ENCODE measurements around the gene LIN28B.

The LIN28B gene

DNA sequence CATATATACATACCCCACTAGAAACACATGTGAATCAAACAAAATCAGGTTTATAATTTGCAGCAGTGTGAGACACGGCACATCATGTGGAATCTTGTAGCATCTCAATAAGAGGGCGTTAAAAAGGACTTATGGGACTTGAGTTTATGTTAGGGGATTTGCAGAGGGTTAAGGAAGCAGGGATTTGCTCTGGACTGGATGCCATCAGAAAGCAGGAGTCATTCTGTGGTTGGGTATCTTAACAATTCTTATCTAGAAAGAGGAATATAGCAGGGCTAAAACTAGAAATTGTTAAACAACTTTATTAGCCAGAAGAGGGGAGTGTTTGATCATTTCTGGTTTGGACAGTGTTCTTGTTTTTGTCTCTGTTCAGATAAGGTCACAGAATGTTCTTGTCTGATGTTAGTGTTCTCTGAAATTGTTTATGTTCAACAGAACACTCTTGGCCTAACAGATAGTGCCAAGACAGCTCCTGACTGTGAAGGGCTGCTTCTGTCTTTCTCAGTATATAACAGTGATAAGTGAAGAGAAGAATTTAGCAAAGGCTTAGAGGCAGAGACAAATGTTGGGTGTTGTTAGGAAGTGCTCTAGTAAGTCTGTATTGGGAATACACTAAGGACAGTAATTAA lies 39.2 kb downstream of the LIN28B start:
- Histone ChIP-seq H3K27ac (ENCODE audit: extremely low read depth, low read depth, low read length) (no peak overlapping the region), H3K9me3 (ENCODE audit: control insufficient read depth, insufficient read depth, low read depth, low read length) (no peaks in the 10 kb centered on the region), H3K4me1 (ENCODE audit: control insufficient read depth, insufficient read depth, low read length) (no peaks in the 10 kb centered on the region), H3K4me3 (ENCODE audit: low read depth, low read length) (no peak overlapping the region), H3K36me3 (ENCODE audit: control insufficient read depth in 2 of 2, insufficient read depth in 1 of 2, low read length in 2 of 2) (peaks cover 3% of the 10 kb centered on the region in 2 experiments; a peak in 2 of 3 replicates)
- ChIA-PET POLR2A (no interaction called here), CTCF (interaction anchor here (0.6 to 6.2 kb wide), 6 partner anchors 13 to 1256 kb away, joined by 3 to 29 read pairs (median 3); partner anchors contain the start of gene LIN28B)
- TF ChIP-seq, protein P1, sequence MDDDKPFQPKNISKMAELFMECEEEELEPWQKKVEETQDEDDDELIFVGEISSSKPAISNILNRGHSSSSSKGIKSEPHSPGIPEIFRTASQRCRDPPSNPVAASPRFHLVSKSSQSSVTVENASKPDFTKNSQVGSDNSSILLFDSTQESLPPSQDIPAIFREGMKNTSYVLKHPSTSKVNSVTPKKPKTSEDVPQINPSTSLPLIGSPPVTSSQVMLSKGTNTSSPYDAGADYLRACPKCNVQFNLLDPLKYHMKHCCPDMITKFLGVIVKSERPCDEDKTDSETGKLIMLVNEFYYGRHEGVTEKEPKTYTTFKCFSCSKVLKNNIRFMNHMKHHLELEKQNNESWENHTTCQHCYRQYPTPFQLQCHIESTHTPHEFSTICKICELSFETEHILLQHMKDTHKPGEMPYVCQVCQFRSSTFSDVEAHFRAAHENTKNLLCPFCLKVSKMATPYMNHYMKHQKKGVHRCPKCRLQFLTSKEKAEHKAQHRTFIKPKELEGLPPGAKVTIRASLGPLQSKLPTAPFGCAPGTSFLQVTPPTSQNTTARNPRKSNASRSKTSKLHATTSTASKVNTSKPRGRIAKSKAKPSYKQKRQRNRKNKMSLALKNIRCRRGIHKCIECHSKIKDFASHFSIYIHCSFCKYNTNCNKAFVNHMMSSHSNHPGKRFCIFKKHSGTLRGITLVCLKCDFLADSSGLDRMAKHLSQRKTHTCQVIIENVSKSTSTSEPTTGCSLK (tag by site-specific recombination; IDR thresholded peaks at IDR 0.05), result no peak
- TF ChIP-seq MZF1 (tag by site-specific recombination; IDR thresholded peaks at IDR 0.05; ENCODE audit: borderline replicate concordance) (peak; percentile 76), ZNF555 (tag by site-specific recombination; conservative IDR thresholded peaks at IDR 0.05) (no peak), ZBTB8A (tag by site-specific recombination; IDR thresholded peaks at IDR 0.05) (no peak), REPIN1 (tag by site-specific recombination; IDR thresholded peaks at IDR 0.05; ENCODE audit: low read depth) (no peak), ZNF155 (tag by site-specific recombination; IDR thresholded peaks at IDR 0.05) (no peak), ZNF654 (tag by site-specific recombination; IDR thresholded peaks at IDR 0.05; ENCODE audit: low read depth) (peak; percentile 42), ZNF629 (tag by site-specific recombination; IDR thresholded peaks at IDR 0.05) (no peak)
- TF ChIP-seq, protein P2, sequence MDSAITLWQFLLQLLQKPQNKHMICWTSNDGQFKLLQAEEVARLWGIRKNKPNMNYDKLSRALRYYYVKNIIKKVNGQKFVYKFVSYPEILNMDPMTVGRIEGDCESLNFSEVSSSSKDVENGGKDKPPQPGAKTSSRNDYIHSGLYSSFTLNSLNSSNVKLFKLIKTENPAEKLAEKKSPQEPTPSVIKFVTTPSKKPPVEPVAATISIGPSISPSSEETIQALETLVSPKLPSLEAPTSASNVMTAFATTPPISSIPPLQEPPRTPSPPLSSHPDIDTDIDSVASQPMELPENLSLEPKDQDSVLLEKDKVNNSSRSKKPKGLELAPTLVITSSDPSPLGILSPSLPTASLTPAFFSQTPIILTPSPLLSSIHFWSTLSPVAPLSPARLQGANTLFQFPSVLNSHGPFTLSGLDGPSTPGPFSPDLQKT (IDR thresholded peaks at IDR 0.05; ENCODE audit: borderline replicate concordance, low read depth, low read length), result no peak
- TF ChIP-seq, protein P3, sequence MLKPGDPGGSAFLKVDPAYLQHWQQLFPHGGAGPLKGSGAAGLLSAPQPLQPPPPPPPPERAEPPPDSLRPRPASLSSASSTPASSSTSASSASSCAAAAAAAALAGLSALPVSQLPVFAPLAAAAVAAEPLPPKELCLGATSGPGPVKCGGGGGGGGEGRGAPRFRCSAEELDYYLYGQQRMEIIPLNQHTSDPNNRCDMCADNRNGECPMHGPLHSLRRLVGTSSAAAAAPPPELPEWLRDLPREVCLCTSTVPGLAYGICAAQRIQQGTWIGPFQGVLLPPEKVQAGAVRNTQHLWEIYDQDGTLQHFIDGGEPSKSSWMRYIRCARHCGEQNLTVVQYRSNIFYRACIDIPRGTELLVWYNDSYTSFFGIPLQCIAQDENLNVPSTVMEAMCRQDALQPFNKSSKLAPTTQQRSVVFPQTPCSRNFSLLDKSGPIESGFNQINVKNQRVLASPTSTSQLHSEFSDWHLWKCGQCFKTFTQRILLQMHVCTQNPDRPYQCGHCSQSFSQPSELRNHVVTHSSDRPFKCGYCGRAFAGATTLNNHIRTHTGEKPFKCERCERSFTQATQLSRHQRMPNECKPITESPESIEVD (tag by site-specific recombination; IDR thresholded peaks at IDR 0.05), result no peak

DNA sequence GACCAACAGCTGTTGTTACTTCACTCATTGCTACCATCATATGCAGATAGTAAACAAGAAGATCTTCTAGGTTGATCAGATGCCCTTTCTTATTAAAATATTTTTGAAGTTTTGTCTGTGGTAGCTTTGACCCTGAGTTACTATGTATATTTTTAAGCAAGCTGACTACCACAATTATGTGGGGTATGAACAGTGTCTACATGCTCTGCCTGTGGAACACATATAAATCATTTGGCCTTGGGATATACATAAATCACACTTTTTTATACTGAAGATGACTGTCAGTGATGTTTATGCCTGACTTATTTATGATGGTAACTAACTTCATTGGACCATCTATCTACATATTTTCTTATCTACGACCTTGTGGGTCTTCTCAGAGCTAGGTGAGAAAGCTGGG lies 44.2 kb downstream of the LIN28B start:
- no peak for TF ChIP-seq KLF10 (tag by site-specific recombination; IDR thresholded peaks at IDR 0.05)
- no peak for TF ChIP-seq ZNF16 (tag by site-specific recombination; IDR thresholded peaks at IDR 0.05; ENCODE audit: low read depth)
- TF ChIP-seq ZNF660 (tag by site-specific recombination; IDR thresholded peaks at IDR 0.05), result no peak
- no peak for TF ChIP-seq SCRT1 (tag by site-specific recombination; IDR thresholded peaks at IDR 0.05; ENCODE audit: borderline replicate concordance)
- no peak for TF ChIP-seq ZNF416 (tag by site-specific recombination; IDR thresholded peaks at IDR 0.05)
- TF ChIP-seq ZNF747 (tag by site-specific recombination; IDR thresholded peaks at IDR 0.05), result no peak
- no peak for TF ChIP-seq ZNF792 (tag by site-specific recombination; IDR thresholded peaks at IDR 0.05)
- ChIA-PET POLR2A (no interaction called here), CTCF (interaction anchor here (1.3 to 1.5 kb wide), 2 partner anchors 27 to 77 kb away, joined by 3 to 4 read pairs; no protein-coding TSS in a partner anchor)
- H3K9me3 ChIP-seq (ENCODE audit: control insufficient read depth, insufficient read depth, low read depth, low read length), result no peaks in the 10 kb centered on the region
- no peaks in the 10 kb centered on the region for H3K36me3 ChIP-seq (ENCODE audit: control insufficient read depth in 2 of 2, insufficient read depth in 1 of 2, low read length in 2 of 2)
- H3K27ac ChIP-seq (ENCODE audit: extremely low read depth, low read depth, low read length), result no peak overlapping the region
- H3K4me3 ChIP-seq (ENCODE audit: low read depth, low read length), result no peak overlapping the region
- H3K4me1 ChIP-seq (ENCODE audit: control insufficient read depth, insufficient read depth, low read length), result no peaks in the 10 kb centered on the region

DNA sequence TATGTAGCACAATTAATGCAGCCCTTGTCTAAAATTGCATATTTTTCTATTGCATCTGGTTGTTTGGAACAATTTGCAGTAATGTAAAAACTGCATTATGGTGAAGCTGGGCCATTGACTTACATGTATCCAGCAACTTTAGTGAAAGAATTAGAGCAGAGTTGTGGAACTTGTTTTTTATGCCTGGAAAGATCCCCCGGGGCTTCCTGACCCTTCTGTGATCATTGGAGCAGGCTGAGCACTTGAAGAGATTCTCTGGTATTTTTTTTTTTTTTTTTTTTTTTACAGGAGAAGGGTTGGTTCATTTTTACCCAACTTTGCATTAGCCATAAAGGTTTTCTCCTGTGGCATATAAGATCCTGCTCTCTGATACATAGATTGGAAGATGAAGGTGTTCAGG lies 45.0 kb downstream of the LIN28B start:
- CTCF ChIA-PET, result interaction anchor here (1.3 to 1.5 kb wide), 2 partner anchors 26 to 76 kb away, joined by 3 to 4 read pairs; no protein-coding TSS in a partner anchor

More for the DNA sequence above, 45.0 kb downstream of the LIN28B start:
- H3K9me3 ChIP-seq (ENCODE audit: control insufficient read depth, insufficient read depth, low read depth, low read length), result no peaks in the 10 kb centered on the region
- no peak overlapping the region for H3K4me3 ChIP-seq (ENCODE audit: low read depth, low read length)
- TF ChIP-seq ZNF214 (tag by site-specific recombination; IDR thresholded peaks at IDR 0.05; ENCODE audit: borderline replicate concordance), result no peak
- no peak for TF ChIP-seq FEZF1 (tag by site-specific recombination; IDR thresholded peaks at IDR 0.05)
- no peak overlapping the region for H3K27ac ChIP-seq (ENCODE audit: extremely low read depth, low read depth, low read length)
- H3K36me3 ChIP-seq (ENCODE audit: control insufficient read depth in 2 of 2, insufficient read depth in 1 of 2, low read length in 2 of 2), result no peaks in the 10 kb centered on the region
- POLR2A ChIA-PET, result no interaction called here
- H3K4me1 ChIP-seq (ENCODE audit: control insufficient read depth, insufficient read depth, low read length), result no peaks in the 10 kb centered on the region

Measured in HEK293 (cell line).